ENCODE data around the gene LILRA5. TPM values are rescaled to one million over a fixed set of nuclear protein-coding genes. Genes with fewer than 3 reads are reported as not detected.

Gene LILRA5
- total RNA-seq, 1 experiment from 2014 or later = not detected

DNA sequence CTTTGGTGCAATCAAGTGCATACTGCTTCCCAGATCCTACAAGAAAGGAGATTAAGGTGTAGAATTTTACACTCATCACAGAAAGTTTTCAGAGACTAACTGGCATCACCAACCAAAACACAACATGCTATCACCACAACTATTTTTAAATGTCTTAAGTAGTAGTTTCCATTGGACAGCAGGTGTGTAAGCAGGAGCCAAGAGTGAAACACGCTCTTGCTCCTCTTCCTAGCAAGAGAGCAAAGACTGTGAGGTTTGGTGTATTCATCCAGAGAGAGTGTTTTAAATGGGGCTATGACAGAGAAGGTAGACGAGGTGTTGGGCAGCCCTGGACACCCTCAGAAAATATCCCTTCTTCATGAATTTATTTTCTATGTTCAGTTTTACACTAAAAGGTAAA lies 38.5 kb upstream of the LILRA5 start:
- H3K9me3 ChIP-seq (ENCODE audit: low read depth, low read length, poor library complexity, severe bottlenecking) = no peaks in the 10 kb centered on the region
- BruUV-seq (replicated peaks) = no TSS peak
- CTCF ChIA-PET = no interaction called here

DNA sequence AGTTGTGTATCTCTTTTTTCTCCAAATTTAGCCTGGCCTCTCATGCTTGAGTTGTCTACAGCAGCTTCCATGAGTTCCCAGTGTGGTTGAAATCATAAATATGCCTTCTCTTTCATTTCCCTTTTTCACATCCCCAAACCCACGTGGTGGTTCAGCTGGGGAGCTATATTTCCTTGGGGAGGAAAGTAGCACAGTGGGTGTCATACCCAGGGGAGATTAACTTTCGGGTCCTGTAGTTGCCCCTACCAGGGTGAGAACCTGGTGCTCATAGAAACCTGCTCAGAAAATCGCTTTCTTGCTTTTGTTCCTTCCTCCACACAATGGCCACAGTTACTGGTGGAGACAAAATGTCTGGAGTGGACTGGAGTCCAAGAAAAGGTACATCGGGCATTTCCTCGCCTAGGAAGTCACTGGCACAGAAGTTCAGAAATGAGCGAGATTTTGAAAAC lies 33.0 kb upstream of the LILRA5 start:
- no TSS peak for BruUV-seq (replicated peaks)
- Histone ChIP-seq H3K27ac (ENCODE audit: low read depth, low read length, poor library complexity, severe bottlenecking) (no peak overlapping the region), H3K4me3 (ENCODE audit: low read depth, low read length, poor library complexity, severe bottlenecking) (no peak overlapping the region), H3K9me3 (ENCODE audit: low read depth, low read length, poor library complexity, severe bottlenecking) (no peaks in the 10 kb centered on the region), H3K4me1 (ENCODE audit: insufficient read depth, low read length, poor library complexity, severe bottlenecking) (no peaks in the 10 kb centered on the region), H3K27me3 (replicated peaks; ENCODE audit: insufficient read depth, low read depth, low read length, poor library complexity) (peaks cover 34% of the 10 kb centered on the region), H3K36me3 (ENCODE audit: insufficient read depth, low read length, poor library complexity, severe bottlenecking) (no peaks in the 10 kb centered on the region)
- intact Hi-C loops (cut with micrococcal nuclease; ENCODE audit: unreplicated experiment) = no loop called here
- no peak for TF ChIP-seq EZH2 (IDR thresholded peaks at IDR 0.05; ENCODE audit: borderline replicate concordance, low read depth, low read length, poor library complexity, severe bottlenecking)
- TF ChIP-seq, protein P1, sequence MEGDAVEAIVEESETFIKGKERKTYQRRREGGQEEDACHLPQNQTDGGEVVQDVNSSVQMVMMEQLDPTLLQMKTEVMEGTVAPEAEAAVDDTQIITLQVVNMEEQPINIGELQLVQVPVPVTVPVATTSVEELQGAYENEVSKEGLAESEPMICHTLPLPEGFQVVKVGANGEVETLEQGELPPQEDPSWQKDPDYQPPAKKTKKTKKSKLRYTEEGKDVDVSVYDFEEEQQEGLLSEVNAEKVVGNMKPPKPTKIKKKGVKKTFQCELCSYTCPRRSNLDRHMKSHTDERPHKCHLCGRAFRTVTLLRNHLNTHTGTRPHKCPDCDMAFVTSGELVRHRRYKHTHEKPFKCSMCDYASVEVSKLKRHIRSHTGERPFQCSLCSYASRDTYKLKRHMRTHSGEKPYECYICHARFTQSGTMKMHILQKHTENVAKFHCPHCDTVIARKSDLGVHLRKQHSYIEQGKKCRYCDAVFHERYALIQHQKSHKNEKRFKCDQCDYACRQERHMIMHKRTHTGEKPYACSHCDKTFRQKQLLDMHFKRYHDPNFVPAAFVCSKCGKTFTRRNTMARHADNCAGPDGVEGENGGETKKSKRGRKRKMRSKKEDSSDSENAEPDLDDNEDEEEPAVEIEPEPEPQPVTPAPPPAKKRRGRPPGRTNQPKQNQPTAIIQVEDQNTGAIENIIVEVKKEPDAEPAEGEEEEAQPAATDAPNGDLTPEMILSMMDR (conservative IDR thresholded peaks at IDR 0.05; ENCODE audit: low read depth, low read length) = no peak
- no peak for DNase-seq (ENCODE audit: low spot score)
- CTCF ChIA-PET = no interaction called here
- POLR2A ChIA-PET (ENCODE audit: low non-redundant PET) = no interaction called here

More for the DNA sequence above, 38.5 kb upstream of the LILRA5 start:
- Histone ChIP-seq H3K4me1 (ENCODE audit: insufficient read depth, low read length, poor library complexity, severe bottlenecking) (no peaks in the 10 kb centered on the region), H3K4me3 (ENCODE audit: low read depth, low read length, poor library complexity, severe bottlenecking) (no peak overlapping the region), H3K27ac (ENCODE audit: low read depth, low read length, poor library complexity, severe bottlenecking) (no peak overlapping the region), H3K36me3 (ENCODE audit: insufficient read depth, low read length, poor library complexity, severe bottlenecking) (no peaks in the 10 kb centered on the region), H3K27me3 (replicated peaks; ENCODE audit: insufficient read depth, low read depth, low read length, poor library complexity) (peaks cover 44% of the 10 kb centered on the region)
- POLR2A ChIA-PET (ENCODE audit: low non-redundant PET) = no interaction called here
- no peak for TF ChIP-seq EZH2 (IDR thresholded peaks at IDR 0.05; ENCODE audit: borderline replicate concordance, low read depth, low read length, poor library complexity, severe bottlenecking)
- TF ChIP-seq, protein P1 (conservative IDR thresholded peaks at IDR 0.05; ENCODE audit: low read depth, low read length) = no peak
- intact Hi-C loops (cut with micrococcal nuclease; ENCODE audit: unreplicated experiment) = no loop called here
- no peak for DNase-seq (ENCODE audit: low spot score)

DNA sequence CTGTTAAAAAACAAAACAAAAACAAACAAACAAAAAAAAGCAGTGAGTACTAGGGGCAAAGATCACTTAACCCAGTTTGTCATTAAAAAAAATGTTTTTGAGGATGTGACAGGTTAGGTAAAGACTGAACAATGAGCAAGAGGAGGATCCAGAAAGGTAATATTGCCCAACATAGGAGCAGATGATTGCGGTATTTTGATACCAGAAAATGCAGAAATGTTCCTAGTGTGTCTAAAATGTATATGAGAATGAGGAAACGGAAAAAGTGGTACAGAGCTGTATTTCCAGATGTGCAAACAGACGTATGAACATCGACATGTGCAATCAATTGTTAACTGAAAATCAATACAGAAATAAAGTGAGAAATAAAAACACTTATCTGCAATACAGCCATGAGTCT lies 30.9 kb upstream of the LILRA5 start:
- POLR2A ChIA-PET (ENCODE audit: low non-redundant PET) = no interaction called here
- Histone ChIP-seq H3K9me3 (ENCODE audit: low read depth, low read length, poor library complexity, severe bottlenecking) (no peaks in the 10 kb centered on the region), H3K4me3 (ENCODE audit: low read depth, low read length, poor library complexity, severe bottlenecking) (no peak overlapping the region), H3K27me3 (replicated peaks; ENCODE audit: insufficient read depth, low read depth, low read length, poor library complexity) (peaks cover 20% of the 10 kb centered on the region), H3K4me1 (ENCODE audit: insufficient read depth, low read length, poor library complexity, severe bottlenecking) (no peaks in the 10 kb centered on the region), H3K36me3 (ENCODE audit: insufficient read depth, low read length, poor library complexity, severe bottlenecking) (no peaks in the 10 kb centered on the region), H3K27ac (ENCODE audit: low read depth, low read length, poor library complexity, severe bottlenecking) (no peak overlapping the region)
- no peak for DNase-seq (ENCODE audit: low spot score)
- CTCF ChIA-PET = no interaction called here
- TF ChIP-seq, protein P1 (conservative IDR thresholded peaks at IDR 0.05; ENCODE audit: low read depth, low read length) = no peak
- no peak for TF ChIP-seq EZH2 (IDR thresholded peaks at IDR 0.05; ENCODE audit: borderline replicate concordance, low read depth, low read length, poor library complexity, severe bottlenecking)
- intact Hi-C loops (cut with micrococcal nuclease; ENCODE audit: unreplicated experiment) = no loop called here
- BruUV-seq (replicated peaks) = no TSS peak
